GM04503 (cell line): Measurements from ENCODE around the gene TXLNG.
"Not testable (repeated sequence)": the region's sequence is repeated elsewhere in the genome, so short reads cannot be mapped to it uniquely, and the experiment has no call there.

Source experiments
- DNase-seq: peaks from one replicate; pipeline ENCODE4 v3.0.0-alpha.2; 2012; ENCODE audit warnings: low read depth

Gene TXLNG

GRCh38 chrX:16839219-16839851, 53.1 kb downstream of the TXLNG start:
- DNase-seq: no peak

- no peak for DNase-seq
Measured at GRCh38 chrX:16839852-16840460, 53.7 kb downstream of the TXLNG start.

DNA sequence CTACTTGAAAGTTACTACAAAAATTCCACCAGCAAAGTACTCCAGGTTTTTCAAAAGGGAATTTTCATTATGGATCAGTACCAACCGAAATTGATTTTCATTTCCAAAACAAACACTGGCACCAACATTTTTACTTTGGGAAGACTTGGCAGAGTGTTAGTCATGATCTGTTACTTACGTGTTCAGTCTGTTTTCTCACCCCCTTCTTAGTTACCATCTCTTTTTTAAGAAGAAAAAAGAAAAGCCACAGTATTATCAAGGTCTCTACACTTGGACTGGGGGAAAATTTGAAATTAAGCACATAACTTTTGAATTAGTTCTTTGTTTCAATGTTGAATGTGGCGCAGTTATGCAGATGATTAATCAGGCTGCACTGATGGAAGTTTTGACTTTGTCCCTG, 56.4 kb downstream of the TXLNG start:
- DNase-seq: no peak

DNA sequence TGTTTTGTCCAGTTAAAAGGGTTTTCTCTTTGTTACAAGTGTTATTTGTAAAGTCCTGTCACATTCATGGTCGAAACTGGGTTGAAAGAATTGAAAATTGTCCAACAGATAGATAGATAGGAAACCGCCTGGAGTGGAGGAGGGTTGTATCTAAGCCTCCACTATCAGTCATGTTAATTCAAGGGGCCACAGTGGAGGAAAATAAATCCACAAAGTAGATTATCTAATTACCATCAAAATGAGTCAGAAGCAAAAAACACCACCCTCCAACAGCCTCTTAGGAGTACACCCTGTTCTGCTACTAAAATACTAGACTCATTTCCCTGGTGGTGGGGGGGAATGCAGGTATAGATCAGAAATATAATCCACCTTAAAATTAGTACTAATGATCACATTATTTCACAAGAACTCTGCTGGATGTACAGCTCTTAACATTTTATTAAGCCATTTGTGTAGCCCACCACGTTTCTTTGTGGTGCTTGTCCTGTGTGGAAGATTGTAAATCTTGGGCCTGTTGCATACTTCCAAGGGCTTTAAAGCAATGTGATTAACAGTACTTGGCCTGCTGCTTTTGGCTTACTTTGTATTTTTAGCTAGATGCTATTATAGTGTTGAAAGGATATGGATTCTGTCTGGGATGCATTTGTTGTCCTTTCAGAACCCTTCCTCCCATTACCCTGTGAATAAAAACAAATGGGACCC, 57.1 kb downstream of the TXLNG start:
- no peak for DNase-seq

DNA sequence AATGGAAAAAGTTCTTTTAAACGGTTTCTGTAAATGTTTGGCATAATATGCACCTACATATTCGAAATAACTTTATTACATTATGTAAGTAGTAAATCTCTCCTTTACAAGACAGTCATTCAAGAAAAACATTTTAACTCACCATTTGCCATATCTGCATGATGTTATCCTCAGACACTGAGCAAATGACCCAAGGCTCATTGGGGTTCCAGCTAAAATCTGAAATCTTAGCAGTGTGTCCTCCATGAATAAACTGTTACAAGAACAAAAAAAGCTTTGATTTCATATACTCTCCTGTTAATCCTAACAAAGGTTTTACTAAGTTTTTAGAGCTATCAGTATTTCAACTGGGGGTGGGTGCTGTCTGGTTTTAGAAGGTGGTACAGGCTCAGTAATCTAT, 59.4 kb downstream of the TXLNG start:
- DNase-seq: no peak

DNA sequence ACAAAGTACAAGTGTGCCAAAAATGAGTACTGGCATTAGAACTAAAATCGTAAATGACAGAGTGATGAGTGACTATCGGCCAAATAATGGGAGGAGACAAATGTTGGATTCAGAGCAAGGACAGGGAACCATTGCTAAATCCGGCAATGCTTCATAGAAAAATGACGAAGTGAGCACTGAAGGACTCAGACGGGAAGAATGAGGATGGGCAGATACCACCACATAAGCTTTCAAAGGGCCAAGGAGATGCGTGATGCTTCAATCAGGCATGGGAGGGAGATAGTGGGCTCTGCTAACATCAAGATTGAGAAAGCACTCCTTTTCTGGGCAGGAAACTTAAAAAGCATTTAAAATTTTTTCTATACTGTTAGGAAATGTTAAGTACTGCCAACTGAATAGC, 62.3 kb downstream of the TXLNG start:
- no peak for DNase-seq

GRCh38 chrX:16851421-16851820, 65.2 kb downstream of the TXLNG start:
- DNase-seq: no peak

DNA sequence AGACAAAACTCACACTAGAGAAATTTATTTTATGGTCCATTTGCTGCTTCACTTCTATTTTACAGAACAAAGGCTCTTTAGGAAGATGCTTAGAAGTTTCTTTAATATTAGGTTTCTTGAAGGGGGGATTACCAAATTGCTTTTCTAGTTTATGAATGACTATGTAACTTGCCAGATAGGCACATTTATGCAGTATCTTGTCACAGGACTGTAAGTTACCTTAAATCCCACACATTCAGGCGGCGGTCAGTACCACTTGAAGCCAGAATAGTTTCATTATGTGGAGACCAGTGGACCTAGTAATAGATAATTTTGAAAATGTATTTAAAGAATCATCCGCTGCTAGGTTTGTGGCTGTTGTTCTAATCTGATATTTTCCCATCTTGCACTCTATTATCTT, 65.6 kb downstream of the TXLNG start:
- no peak for DNase-seq

GRCh38 chrX:16852617-16853179, 66.4 kb downstream of the TXLNG start:
- DNase-seq: no peak

DNA sequence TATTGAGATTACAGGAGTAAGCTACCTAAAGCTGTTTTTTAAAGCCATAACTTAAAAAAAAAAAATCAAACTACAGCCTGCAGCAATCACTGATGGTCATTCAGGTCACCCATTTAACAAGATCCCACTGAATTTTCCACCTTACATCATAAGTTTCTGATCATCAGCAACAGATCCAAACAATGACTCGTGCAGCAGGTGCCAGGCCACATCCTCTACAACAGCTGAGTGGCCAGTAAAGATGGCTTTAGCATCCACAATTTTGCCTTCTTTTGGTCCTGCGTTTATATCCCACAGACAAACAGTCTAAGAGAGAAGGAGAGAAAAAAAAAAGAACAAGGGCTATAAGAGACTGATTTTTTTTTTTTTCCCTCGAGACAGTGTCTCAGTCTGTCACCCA, 67.3 kb downstream of the TXLNG start:
- DNase-seq: no peak

GRCh38 chrX:16855363-16856075, 69.3 kb downstream of the TXLNG start:
- no peak for DNase-seq

- DNase-seq: not testable (repeated sequence)
Measured at GRCh38 chrX:16856076-16856404, 69.8 kb downstream of the TXLNG start.

GRCh38 chrX:16856744-16857143, 70.5 kb downstream of the TXLNG start:
- DNase-seq: no peak

- no peak for DNase-seq
Measured at GRCh38 chrX:16862829-16863228, 76.6 kb downstream of the TXLNG start.

GRCh38 chrX:16867947-16868346, 81.7 kb downstream of the TXLNG start:
- no peak for DNase-seq

GRCh38 chrX:16868920-16869319, 82.7 kb downstream of the TXLNG start:
- no peak for DNase-seq

- DNase-seq: no peak
Measured at GRCh38 chrX:16869393-16870094, 83.3 kb downstream of the TXLNG start.

GRCh38 chrX:16870095-16870861, 84.0 kb downstream of the TXLNG start, which contains the start of gene RBBP7:
Gene RBBP7, minus strand, starts transcription at chrX:16870362. Its CDS starts 309 bp downstream, at chrX:16870053.
- peak; percentile 60 for DNase-seq

DNA sequence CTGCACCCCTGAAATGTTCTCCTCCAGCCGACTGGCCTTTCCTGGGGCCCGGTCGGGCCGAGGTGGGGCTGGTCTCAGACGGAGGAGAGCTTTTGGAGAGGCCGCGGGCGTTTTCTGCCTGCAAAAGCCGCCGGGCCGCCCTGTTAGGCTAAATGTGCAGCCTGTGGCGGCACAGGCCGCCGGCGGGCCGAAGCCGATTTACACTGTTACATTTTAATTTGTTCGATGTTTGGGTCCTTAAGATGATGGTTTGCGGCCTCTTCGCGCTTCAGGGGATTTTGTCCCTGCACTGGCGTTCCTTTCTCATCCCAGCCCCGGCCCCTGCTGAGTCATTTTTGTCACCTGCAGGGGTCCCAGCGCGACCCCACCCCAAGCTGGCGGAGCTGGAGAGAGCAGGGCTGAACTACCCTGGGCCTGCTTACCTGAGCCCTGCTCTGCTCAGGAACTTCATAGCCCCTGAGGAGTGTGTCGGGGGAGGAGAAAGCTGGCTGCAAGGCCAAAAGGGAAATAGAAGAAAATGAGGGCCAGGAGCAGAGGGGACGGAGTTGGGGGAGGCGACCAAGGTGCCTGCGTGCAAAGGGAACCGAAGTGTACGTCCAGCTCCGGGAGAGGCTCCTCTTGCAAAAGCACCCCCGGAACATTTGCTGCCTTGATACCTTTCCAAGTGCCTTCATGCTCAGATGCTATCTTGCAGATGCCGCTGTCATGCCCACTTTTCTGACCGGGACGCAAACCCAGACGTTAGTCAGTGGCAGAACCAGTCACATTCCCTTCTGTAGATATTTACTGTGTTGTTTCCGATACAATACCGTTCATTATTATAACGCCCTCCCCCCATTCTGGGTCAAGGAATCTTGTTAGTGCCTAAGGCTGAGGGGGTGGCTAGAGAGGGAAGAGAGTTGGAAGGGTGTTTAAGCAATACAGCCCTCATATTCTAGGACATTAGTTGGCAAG, 84.9 kb downstream of the TXLNG start:
- DNase-seq: no peak

GRCh38 chrX:16873106-16873505, 86.8 kb downstream of the TXLNG start:
- DNase-seq: no peak
